GM18502 (cell line): ENCODE data around the gene ASPN.
A peak's percentile ranks its signal among the peaks of the same experiment; 100 is the strongest.
"Not testable (repeated sequence)": the region's sequence is repeated elsewhere in the genome, so short reads cannot be mapped to it uniquely, and the experiment has no call there.

Source experiments
- ATAC-seq: cut with Tn5 transposase; IDR thresholded peaks from one replicate; pipeline ENCODE4 v1.9.1; 2021; ENCODE audit warnings: mild to moderate bottlenecking; ENCODE audit not compliant: unreplicated experiment, poor library complexity

Gene ASPN

DNA sequence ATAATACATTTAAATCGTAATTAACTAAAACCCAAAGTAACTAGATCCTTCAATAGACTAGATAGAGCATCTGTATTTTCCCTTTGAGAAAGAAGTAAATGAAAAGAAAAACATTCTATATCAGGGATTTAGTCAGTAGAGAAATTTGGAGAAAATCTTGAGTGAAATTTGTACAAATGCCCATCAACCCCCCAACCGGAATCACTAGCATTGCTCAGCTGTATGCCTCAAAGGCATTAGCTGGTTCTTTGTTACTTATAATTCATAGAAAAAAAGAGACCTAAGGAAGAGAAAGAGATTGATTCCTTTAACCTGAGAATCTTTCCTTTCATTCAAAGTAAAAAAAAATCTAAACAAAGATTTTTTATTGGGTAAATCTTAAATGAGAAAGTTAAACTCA lies 58.7 kb downstream of the ASPN start:
- ATAC-seq: no peak

DNA sequence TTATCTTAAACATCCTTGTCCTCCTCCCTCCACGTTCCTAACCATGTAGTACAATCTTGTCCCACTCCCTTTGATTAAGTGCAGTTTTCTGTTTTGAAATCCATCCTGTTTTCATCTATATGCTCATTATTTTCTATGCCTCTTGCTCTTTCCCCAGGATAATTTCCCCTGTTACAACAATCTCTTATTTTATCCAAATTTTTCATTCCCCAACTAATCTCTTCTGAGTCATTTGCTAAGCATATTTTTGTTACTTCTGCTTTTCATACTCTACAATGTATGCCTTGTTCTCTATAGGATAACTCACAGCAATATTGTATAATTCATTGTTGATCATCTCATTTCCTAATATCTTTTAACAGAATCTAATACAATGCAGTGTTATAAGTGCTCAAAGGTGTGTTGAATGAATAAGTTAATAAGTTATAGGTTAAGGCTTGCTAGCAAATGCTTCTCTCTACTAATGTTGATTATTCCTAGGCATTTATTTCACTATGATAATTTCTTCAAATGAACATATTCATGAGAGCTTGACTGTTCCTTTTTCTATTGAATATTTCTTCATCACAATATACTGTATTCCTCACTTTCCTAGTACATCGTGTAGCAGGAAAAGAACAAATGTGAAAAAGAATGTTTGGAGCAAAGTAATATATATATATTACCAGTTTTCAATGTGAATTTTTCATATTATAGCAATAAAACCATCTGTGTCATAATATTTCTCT lies 59.5 kb downstream of the ASPN start:
- no peak for ATAC-seq

DNA sequence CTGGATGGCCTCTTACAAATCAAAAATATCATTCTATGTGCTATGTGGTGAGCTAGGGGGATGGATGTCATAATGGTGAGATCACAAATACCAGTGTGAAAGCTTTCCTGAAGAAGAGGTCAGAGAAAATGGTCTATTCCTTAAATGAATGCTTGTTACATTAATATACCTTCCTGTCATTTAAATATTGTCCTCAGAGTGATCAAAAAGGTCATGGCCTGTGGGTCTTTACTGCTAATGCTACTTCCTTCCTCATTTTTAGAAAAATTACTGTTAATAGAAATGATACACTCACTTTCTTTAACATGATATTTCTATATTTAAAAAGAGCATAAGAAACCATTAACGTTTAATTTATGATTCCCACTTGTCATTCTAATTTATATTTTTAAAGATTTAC lies 67.7 kb downstream of the ASPN start:
- ATAC-seq: no peak

DNA sequence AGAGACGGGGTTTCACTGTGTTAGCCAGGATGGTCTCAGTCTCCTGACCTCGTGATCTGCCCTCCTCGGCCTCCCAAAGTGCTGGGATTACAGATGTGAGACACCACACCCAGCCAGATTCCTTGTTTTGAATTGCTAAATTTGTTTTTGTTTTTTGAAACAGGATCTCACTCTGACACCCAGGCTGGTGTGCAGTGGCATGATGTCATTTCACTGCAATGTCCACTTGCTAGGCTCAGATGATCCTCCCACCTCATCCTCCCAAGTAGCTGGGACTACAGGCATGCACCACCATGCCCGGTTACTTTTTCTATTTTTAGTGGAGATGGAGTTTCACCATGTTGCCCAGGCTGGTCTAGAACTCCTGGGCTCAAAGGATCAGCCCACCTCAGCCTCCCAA lies 71.1 kb downstream of the ASPN start:
- not testable (repeated sequence) for ATAC-seq

DNA sequence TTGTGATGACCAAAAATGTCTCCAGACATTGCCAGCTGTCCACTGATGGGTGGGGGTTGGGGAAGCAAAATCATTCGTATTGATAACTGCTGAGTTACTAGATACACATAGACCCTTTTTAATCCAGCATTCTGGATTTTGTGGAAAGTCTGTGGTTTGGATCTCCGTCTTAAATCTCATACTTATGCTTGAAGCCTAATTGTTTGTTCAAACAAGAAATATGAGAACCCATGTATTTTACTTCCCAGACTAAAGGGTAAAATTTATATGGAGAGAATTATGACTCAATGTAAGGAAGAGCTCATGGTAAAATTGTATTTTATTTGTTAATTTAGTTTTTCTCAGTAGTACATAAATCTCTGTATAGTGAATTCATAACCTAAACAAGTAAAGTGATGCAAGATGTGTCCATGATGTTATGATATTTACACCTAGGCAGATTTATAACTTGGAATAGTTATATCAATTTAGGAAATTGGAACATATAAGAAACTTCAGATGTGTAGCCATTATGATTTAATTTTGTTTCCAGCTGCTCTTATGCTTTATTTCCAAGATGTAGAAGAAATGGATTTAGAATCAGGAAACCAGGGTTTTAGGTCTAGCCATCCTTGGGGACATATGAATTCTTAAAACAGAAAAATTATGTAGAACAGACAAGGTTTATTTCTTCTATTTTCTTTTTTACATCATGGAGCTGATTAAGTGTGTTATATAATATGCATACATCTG lies 73.4 kb downstream of the ASPN start:
- ATAC-seq: no peak

DNA sequence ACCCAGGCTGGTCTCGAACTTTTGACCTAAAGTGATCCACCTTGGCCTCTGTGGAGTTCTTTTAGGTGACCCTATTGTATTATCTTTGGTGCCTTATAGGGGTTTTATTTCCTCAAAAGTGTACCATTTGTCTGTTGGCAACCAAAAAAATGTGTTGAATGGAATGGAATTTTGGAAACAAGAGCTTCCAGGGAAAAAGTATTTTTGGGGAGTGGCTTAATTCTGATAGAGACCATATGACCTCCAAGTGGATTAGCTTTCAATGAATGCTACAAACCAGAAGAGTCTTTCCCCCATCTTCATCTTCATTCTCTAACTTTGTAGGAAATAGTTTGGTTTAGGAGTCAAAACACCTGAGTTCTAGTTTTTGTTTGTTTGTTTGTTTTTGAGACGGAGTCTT lies 74.5 kb downstream of the ASPN start:
- no peak for ATAC-seq

DNA sequence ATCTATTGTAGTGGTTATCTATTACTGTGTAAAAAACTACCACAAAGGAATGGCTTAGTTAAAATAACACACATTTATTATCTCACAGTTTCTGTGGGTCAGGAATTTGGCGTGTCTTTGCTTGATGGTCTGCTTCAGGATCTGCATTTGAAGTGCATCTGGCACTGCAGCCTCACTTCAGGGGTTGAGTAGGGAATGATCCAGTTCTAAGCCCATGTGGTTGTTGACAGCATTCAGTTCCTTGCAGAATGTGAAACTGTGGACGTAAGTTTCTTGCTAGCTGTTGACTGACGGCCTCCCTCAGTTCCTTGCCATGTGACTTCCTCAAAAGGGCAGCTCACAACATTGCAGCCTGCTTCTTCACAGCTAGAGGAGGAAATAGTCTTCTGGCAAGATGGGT lies 75.8 kb downstream of the ASPN start:
- peak; percentile 74 for ATAC-seq
